HG03139 (cell line): Measurements from ENCODE around the gene FANCF.
A peak's percentile ranks its signal among the peaks of the same experiment; 100 is the strongest.
"Not testable (repeated sequence)": the region's sequence is repeated elsewhere in the genome, so short reads cannot be mapped to it uniquely, and the experiment has no call there.

Source experiments
- ATAC-seq: cut with Tn5 transposase; IDR thresholded peaks from one replicate; pipeline ENCODE4 v1.9.1; 2021; ENCODE audit not compliant: unreplicated experiment

The FANCF gene

GRCh38 chr11:22625448-22626287 is at the start of gene FANCF:
Gene FANCF, minus strand, starts transcription at chr11:22625823. Its CDS starts 13 bp downstream, at chr11:22625810.
- peak; percentile 95 for ATAC-seq

DNA sequence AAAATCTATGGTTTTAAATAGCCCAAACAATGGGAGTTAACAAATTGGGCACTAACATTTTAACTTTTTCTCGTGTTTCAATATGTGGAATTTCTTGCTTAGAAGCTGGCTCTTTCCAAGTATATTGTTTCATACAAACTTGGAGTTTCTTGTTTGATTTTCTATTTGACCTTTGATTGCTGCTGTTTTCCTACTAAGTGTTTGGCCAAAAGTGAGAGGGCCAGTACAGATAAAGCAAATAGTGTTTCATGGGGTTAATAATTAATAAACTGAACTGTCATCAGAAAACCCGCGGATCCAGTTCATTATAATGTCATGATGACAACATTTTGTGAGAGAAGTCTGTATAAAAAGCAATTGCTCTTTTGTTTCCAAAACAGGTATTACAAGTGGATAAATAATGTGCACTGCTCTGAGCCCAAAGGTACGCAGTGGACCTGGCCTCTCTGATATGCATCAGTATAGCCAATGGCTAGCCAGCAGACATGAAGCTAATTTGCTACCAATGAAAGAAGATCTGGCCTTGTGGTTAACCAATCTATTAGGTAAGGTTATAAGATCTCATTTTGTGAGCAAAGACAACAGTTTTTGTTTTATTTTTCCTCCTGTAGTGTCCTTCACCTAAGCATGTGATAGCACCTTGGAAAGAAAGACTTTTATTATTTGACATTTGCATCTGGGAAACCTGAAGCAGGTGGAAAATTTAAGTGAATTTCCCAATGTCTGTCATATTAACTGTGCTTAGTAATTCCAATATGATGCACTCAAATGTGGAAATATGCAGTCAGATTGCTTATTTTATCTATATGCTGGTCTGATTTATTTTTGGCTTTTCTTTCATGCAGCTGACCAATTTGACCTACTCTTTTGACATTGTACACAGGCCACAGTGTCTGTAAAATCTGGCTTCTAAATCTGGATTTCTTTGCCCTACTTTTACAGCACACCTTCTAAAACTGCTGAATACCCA is 49.1 kb upstream of the FANCF start:
- no peak for ATAC-seq

- no peak for ATAC-seq
Observed at GRCh38 chr11:22671751-22672150, 46.1 kb upstream of the FANCF start.

DNA sequence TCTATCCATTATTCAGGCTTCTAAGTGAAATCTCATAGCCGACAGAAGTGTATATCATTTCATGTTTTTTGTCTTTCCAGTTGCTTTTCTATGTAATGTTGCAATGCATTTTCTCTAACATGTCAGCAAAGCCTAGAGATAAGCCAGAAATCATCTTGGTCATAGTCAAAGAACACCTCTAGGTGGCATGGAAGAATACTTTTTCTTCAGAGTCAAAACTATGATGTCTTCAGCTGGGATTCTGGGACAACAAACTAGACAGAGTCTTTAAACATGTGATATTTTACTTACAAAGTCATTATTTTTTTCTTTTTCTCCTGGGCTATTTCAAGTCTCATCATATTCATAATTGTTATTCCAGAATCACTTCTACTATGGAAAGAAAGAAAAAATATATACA is 45.2 kb upstream of the FANCF start:
- ATAC-seq = no peak

DNA sequence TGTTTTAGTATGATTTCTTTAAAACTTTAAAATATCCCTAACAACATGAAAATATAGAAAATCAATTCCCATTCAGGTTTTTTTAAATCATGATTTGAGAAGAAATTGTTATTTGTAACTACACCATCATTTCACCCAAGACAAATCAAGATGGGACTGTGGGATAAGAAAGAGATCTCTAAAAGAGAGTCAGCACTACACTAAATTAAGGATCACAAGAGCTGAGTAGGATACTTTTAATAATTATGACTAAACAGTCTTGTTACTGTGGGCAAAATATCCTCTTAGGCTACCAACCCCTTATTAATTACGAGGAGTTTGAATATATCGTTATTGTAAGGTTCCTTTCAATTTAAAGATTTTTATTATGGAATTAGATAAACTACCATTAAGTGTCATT is 43.7 kb upstream of the FANCF start:
- no peak for ATAC-seq

DNA sequence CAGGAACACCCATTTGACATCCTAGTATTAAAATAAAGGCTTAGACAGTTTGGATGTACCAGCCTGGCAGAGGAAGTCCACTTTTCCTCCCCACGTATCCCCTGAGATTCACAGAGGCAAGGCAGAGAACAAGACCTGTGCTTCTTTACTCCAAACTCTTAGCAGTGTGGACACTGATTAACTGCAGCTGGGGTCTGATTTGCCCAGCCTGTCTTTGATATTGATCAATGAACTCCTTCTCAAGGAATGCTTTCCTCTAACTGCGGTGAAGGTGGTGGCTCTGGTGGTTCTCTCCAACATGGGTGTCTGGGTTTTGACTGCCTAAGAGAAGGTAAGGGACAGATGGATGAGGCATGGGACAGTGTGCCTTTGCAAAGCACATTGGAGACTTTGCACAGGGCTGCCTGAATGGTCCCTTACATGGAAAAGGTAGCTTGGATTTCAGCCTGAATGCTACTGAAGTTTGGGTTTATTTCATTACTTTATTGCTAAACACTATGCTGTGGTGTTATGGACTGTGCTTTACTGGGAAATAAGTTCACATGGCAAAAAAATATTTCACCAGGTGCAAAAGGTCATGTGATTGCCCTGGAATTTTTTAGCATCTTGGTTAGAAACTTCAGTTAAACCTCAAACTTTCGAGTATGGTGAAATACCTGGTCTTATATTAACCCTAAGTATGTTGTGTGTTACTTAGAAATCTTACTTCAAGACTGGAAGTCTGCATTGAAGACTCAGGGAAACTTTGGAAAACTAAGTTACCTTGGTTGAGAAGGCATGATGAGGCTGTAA is 42.6 kb upstream of the FANCF start:
- no peak for ATAC-seq

DNA sequence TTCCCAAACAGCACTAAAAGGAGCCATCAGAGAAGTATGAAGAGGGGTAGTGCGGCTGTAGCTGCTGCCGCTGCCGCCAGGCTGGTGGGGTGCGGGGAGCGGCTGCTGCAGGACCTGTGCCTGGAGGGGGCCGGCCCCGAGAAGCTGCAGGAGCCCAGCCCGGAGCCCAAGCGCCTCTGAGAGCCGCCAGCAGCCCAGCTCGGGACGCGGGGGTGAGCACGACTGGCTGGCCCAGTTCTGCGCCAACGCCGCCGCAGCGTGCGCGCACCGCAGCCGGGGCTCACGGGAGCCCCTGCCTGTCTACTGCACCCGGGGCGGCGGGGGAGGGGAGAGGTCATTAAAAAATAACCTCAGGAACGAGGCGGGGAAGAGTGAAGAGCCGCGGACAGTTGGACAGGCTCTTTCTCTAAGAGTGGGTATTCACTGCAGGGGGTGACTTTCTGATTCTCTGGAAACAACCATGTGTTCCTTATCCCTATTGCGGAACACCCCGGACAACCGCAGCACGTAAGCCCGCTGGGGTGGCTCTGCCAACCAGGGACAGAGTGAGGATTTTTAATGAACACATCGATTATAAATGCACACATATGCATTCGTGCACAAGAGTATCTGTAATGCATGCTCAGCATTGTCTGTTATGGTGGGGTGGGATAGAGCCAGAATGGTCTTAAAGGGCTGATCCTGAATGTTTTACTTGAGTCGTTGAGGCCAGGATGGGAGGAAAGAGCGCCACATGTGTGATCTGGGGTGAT is 41.2 kb upstream of the FANCF start:
- ATAC-seq = peak; percentile 61

GRCh38 chr11:22666325-22666687 is 40.7 kb upstream of the FANCF start, which contains the start of gene GAS2:
Gene GAS2, plus strand, starts transcription at chr11:22666611. Its CDS starts 8,259 bp downstream, at chr11:22674870.
- ATAC-seq = peak; percentile 7

- ATAC-seq = no peak
Observed at GRCh38 chr11:22659783-22660182, 34.2 kb upstream of the FANCF start.

DNA sequence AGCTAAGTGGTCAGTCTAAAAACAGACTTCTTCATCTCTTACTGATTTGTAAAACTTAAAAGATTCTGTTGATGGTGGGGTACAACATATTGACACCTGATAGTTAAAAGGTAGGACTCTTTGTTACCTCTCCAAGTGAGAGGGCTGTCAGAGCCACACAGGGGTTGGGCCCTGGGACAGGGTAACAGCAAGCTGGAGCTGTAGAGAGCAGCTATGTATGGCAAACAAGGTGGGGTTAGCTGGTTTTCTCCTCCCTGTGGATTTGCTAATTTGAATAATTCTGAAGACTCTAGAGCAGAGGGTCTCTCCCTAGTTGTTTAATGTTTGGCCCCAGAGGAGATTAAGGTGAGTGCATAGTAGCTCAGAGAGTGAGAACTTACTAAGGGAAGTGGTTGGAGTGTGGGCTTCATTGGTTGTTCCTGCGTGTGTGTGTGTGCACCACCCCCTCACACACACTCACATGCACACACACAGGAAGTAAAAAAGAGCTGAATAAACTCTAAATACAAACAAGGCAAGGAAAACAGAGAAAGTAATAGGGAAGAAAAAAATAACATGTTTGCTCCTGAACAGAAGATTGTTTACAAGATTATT is 31.6 kb upstream of the FANCF start:
- peak; percentile 97 for ATAC-seq

- no peak for ATAC-seq
Observed at GRCh38 chr11:22656130-22656529, 30.5 kb upstream of the FANCF start.

DNA sequence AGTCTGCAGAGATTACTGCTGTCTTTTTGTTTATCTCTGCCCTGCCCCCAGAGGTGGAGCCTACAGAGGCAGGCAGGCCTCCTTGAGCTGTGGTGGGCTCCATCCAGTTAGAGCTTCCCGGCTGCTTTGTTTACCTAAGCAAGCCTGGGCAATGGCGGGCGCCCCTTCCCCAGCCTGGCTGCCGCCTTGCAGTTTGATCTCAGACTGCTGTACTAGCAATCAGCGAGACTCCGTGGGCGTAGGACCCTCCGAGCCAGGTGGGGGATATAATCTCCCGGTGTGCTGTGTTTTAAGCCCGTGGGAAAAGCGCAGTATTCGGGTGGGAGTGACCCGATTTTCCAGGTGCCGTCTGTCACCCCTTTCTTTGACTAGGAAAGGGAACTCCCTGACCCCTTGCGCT is 26.7 kb upstream of the FANCF start:
- ATAC-seq = not testable (repeated sequence)

- ATAC-seq = no peak
Observed at GRCh38 chr11:22641559-22641958, 15.9 kb upstream of the FANCF start.

- no peak for ATAC-seq
Observed at GRCh38 chr11:22640862-22641261, 15.2 kb upstream of the FANCF start.

GRCh38 chr11:22635689-22636088 is 10.1 kb upstream of the FANCF start:
- no peak for ATAC-seq

GRCh38 chr11:22634897-22635629 is 9.4 kb upstream of the FANCF start:
- ATAC-seq = no peak

DNA sequence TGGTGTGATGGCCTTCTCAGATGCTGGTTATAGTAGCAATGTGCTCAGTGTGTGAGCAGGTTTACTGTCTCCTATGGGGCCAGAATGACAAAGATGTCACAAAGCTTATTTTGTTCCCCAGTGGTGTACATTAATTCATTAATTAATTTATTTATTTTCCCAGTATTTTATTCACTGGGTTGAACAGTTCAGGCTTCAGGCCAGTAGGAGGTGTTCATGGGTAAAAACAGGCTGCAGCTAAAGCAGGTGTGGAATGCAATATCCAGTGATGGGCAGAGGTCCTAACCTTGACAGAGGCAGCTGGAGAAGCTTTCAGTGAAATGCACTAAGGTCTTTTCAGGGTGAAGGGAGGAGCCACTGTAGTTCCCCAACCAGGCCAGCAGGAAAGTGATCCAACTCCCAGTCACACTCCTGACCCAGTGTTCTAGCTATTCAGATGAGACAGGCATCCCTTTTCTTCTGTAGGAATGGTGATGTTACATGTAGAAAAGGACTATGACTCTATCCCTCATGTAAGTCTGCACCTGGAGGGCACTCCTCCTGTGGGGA is 7.8 kb upstream of the FANCF start:
- ATAC-seq = no peak

DNA sequence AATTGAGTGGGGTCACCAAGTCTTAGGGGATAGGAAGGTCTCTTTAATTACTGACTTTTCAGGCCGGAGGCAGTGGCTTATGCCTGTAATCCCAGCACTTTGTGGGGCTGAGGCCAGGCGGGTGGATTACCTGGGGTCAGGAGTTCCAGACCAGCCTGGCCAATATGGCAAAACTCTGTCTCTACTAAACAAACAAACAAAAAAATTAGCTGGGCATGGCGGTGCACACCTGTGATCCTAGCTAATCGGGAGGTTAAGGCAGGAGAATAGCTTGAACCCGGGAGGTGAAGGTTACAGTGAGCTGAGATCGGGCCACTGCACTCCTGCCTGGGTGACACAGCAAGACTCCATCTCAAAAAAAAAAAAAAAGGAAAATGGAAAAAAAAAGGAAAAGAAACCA is 1.8 kb upstream of the FANCF start:
- no peak for ATAC-seq
